ENCODE measurements around the gene FRMD1.

FRMD1 gene

GRCh38 chr6:168058691-168059551 is 20.1 kb downstream of the FRMD1 start:
- H3K9me3 ChIP-seq (ENCODE audit: control insufficient read depth, insufficient read depth, low read depth, low read length) = no peaks in the 10 kb centered on the region
- H3K27me3 ChIP-seq (ENCODE audit: control insufficient read depth, insufficient read depth, low read length) = no peaks in the 10 kb centered on the region
- H3K27ac ChIP-seq (ENCODE audit: low read depth, low read length) = no peak overlapping the region
- H3K4me1 ChIP-seq (ENCODE audit: control insufficient read depth, insufficient read depth, low read length) = no peaks in the 10 kb centered on the region
- H3K4me3 ChIP-seq (ENCODE audit: low read depth, low read length) = no peak overlapping the region
- H3K36me3 ChIP-seq (ENCODE audit: control insufficient read depth, insufficient read depth, low read length) = no peaks in the 10 kb centered on the region
- no peak overlapping the region for H3K9ac ChIP-seq (ENCODE audit: low read length)

GRCh38 chr6:168057836-168058235 is 21.2 kb downstream of the FRMD1 start:
- Histone ChIP-seq H3K4me1 (ENCODE audit: control insufficient read depth, insufficient read depth, low read length) (no peaks in the 10 kb centered on the region), H3K9me3 (ENCODE audit: control insufficient read depth, insufficient read depth, low read depth, low read length) (no peaks in the 10 kb centered on the region), H3K27ac (ENCODE audit: low read depth, low read length) (no peak overlapping the region), H3K4me3 (ENCODE audit: low read depth, low read length) (no peak overlapping the region), H3K36me3 (ENCODE audit: control insufficient read depth, insufficient read depth, low read length) (no peaks in the 10 kb centered on the region), H3K27me3 (ENCODE audit: control insufficient read depth, insufficient read depth, low read length) (no peaks in the 10 kb centered on the region), H3K9ac (ENCODE audit: low read length) (no peak overlapping the region)

GRCh38 chr6:168056892-168057527 is 22.0 kb downstream of the FRMD1 start:
- no peaks in the 10 kb centered on the region for H3K9me3 ChIP-seq (ENCODE audit: control insufficient read depth, insufficient read depth, low read depth, low read length)
- no peak overlapping the region for H3K4me3 ChIP-seq (ENCODE audit: low read depth, low read length)
- no peaks in the 10 kb centered on the region for H3K4me1 ChIP-seq (ENCODE audit: control insufficient read depth, insufficient read depth, low read length)
- no peak overlapping the region for H3K27ac ChIP-seq (ENCODE audit: low read depth, low read length)
- H3K27me3 ChIP-seq (ENCODE audit: control insufficient read depth, insufficient read depth, low read length) = no peaks in the 10 kb centered on the region
- H3K9ac ChIP-seq (ENCODE audit: low read length) = no peak overlapping the region
- no peaks in the 10 kb centered on the region for H3K36me3 ChIP-seq (ENCODE audit: control insufficient read depth, insufficient read depth, low read length)

GRCh38 chr6:168055696-168056489 is 23.1 kb downstream of the FRMD1 start:
- H3K9ac ChIP-seq (ENCODE audit: low read length) = no peak overlapping the region
- H3K4me1 ChIP-seq (ENCODE audit: control insufficient read depth, insufficient read depth, low read length) = no peaks in the 10 kb centered on the region
- H3K9me3 ChIP-seq (ENCODE audit: control insufficient read depth, insufficient read depth, low read depth, low read length) = no peaks in the 10 kb centered on the region
- H3K36me3 ChIP-seq (ENCODE audit: control insufficient read depth, insufficient read depth, low read length) = no peaks in the 10 kb centered on the region
- H3K27ac ChIP-seq (ENCODE audit: low read depth, low read length) = no peak overlapping the region
- H3K27me3 ChIP-seq (ENCODE audit: control insufficient read depth, insufficient read depth, low read length) = no peaks in the 10 kb centered on the region
- H3K4me3 ChIP-seq (ENCODE audit: low read depth, low read length) = no peak overlapping the region

- no peaks in the 10 kb centered on the region for H3K36me3 ChIP-seq (ENCODE audit: control insufficient read depth, insufficient read depth, low read length)
- no peak overlapping the region for H3K4me3 ChIP-seq (ENCODE audit: low read depth, low read length)
- no peaks in the 10 kb centered on the region for H3K9me3 ChIP-seq (ENCODE audit: control insufficient read depth, insufficient read depth, low read depth, low read length)
- no peaks in the 10 kb centered on the region for H3K27me3 ChIP-seq (ENCODE audit: control insufficient read depth, insufficient read depth, low read length)
- no peak overlapping the region for H3K27ac ChIP-seq (ENCODE audit: low read depth, low read length)
- no peak overlapping the region for H3K9ac ChIP-seq (ENCODE audit: low read length)
- H3K4me1 ChIP-seq (ENCODE audit: control insufficient read depth, insufficient read depth, low read length) = no peaks in the 10 kb centered on the region; the same call in 1 of the 2 replicates
Measured at GRCh38 chr6:168054765-168055560, 24.0 kb downstream of the FRMD1 start.

GRCh38 chr6:168053957-168054471 is 25.0 kb downstream of the FRMD1 start:
- no peaks in the 10 kb centered on the region for H3K36me3 ChIP-seq (ENCODE audit: control insufficient read depth, insufficient read depth, low read length)
- H3K27ac ChIP-seq (ENCODE audit: low read depth, low read length) = no peak overlapping the region
- no peaks in the 10 kb centered on the region for H3K27me3 ChIP-seq (ENCODE audit: control insufficient read depth, insufficient read depth, low read length)
- H3K9ac ChIP-seq (ENCODE audit: low read length) = no peak overlapping the region
- H3K9me3 ChIP-seq (ENCODE audit: control insufficient read depth, insufficient read depth, low read depth, low read length) = no peaks in the 10 kb centered on the region
- H3K4me1 ChIP-seq (ENCODE audit: control insufficient read depth, insufficient read depth, low read length) = no peaks in the 10 kb centered on the region; the same call in 1 of the 2 replicates
- no peak overlapping the region for H3K4me3 ChIP-seq (ENCODE audit: low read depth, low read length)

GRCh38 chr6:168053086-168053956 is 25.7 kb downstream of the FRMD1 start:
- Histone ChIP-seq H3K27ac (ENCODE audit: low read depth, low read length) (no peak overlapping the region), H3K36me3 (ENCODE audit: control insufficient read depth, insufficient read depth, low read length) (no peaks in the 10 kb centered on the region), H3K9me3 (ENCODE audit: control insufficient read depth, insufficient read depth, low read depth, low read length) (no peaks in the 10 kb centered on the region), H3K4me1 (ENCODE audit: control insufficient read depth, insufficient read depth, low read length) (no peaks in the 10 kb centered on the region; the same call in 1 of the 2 replicates), H3K27me3 (ENCODE audit: control insufficient read depth, insufficient read depth, low read length) (no peaks in the 10 kb centered on the region), H3K4me3 (ENCODE audit: low read depth, low read length) (no peak overlapping the region), H3K9ac (ENCODE audit: low read length) (no peak overlapping the region)

- Histone ChIP-seq H3K9ac (ENCODE audit: low read length) (no peak overlapping the region), H3K9me3 (ENCODE audit: control insufficient read depth, insufficient read depth, low read depth, low read length) (no peaks in the 10 kb centered on the region), H3K27ac (ENCODE audit: low read depth, low read length) (no peak overlapping the region), H3K36me3 (ENCODE audit: control insufficient read depth, insufficient read depth, low read length) (no peaks in the 10 kb centered on the region), H3K4me3 (ENCODE audit: low read depth, low read length) (no peak overlapping the region), H3K27me3 (ENCODE audit: control insufficient read depth, insufficient read depth, low read length) (no peaks in the 10 kb centered on the region), H3K4me1 (ENCODE audit: control insufficient read depth, insufficient read depth, low read length) (no peaks in the 10 kb centered on the region; the same call in 1 of the 2 replicates)
Measured at GRCh38 chr6:168052291-168052891, 26.6 kb downstream of the FRMD1 start.

- Histone ChIP-seq H3K27me3 (ENCODE audit: control insufficient read depth, insufficient read depth, low read length) (no peaks in the 10 kb centered on the region), H3K36me3 (ENCODE audit: control insufficient read depth, insufficient read depth, low read length) (no peaks in the 10 kb centered on the region), H3K9me3 (ENCODE audit: control insufficient read depth, insufficient read depth, low read depth, low read length) (no peaks in the 10 kb centered on the region), H3K4me3 (ENCODE audit: low read depth, low read length) (no peak overlapping the region), H3K4me1 (ENCODE audit: control insufficient read depth, insufficient read depth, low read length) (no peaks in the 10 kb centered on the region; the same call in 1 of the 2 replicates), H3K9ac (ENCODE audit: low read length) (no peak overlapping the region), H3K27ac (ENCODE audit: low read depth, low read length) (no peak overlapping the region)
Measured at GRCh38 chr6:168051648-168052047, 27.4 kb downstream of the FRMD1 start.

Measured in HUES6 (cell line).